Ectodermal cell (in vitro differentiated cells): Measurements from ENCODE around the gene C1QTNF3.
"Not testable (repeated sequence)": the region's sequence is repeated elsewhere in the genome, so short reads cannot be mapped to it uniquely, and the experiment has no call there.

Source experiments
- H3K27ac ChIP-seq: 2 replicates; pipeline ENCODE4 v1.7.0; 2013; ENCODE audit warnings: mild to moderate bottlenecking, low read depth, low read length; ENCODE audit not compliant: insufficient read depth, poor library complexity, severe bottlenecking
- H3K27me3 ChIP-seq: 2 replicates; pipeline ENCODE4 v1.7.0; 2013; ENCODE audit warnings: mild to moderate bottlenecking, low read length; ENCODE audit not compliant: insufficient read depth, control insufficient read depth, poor library complexity, severe bottlenecking
- H3K36me3 ChIP-seq: one replicate; pipeline ENCODE4 v1.7.0; 2013; ENCODE audit warnings: low read length; ENCODE audit not compliant: control insufficient read depth, insufficient read depth
- H3K4me1 ChIP-seq: one replicate; pipeline ENCODE4 v1.7.0; 2013; ENCODE audit warnings: low read length; ENCODE audit not compliant: control insufficient read depth, insufficient read depth
- H3K4me3 ChIP-seq: 2 replicates; pipeline ENCODE4 v1.7.0; 2013; ENCODE audit warnings: low read depth, low read length, control low read depth; ENCODE audit not compliant: insufficient read depth
- H3K9me3 ChIP-seq: 2 replicates; pipeline ENCODE4 v1.7.0; 2013; ENCODE audit warnings: mild to moderate bottlenecking, low read length, moderate library complexity; ENCODE audit not compliant: control insufficient read depth
- WGBS, 2 experiments: methylation state at CpG; one replicate each; pipeline ENCODE4 v1.1.7; 2013; ENCODE audit warnings: missing lambda C conversion rate in 2 of 2; 5-methylcytosine and 5-hydroxymethylcytosine counted together

Gene C1QTNF3

DNA sequence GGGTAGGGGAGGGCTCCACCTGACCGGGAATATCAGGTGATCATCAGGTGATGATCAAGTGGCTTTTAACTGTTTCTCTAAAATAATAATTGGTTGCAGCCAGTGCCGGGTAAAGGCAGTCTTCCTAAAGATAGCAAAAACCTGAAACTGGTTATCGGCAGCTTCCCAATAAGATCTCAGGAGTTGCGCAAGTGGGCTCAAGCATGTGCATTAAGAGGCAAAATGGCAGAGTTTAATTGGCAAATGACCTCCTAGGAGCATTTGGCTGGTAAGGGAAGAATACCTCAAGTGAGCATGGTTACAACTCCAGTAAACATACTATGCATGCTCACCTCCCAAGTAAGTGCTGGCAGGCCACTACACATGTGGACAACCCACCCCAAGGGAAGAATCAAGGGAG, 4.2 kb downstream of the C1QTNF3 start:
- Histone ChIP-seq H3K27me3 (no peaks in the 10 kb centered on the region), H3K4me3 (no peak overlapping the region), H3K9me3 (no peaks in the 10 kb centered on the region), H3K4me1 (no peaks in the 10 kb centered on the region), H3K36me3 (no peaks in the 10 kb centered on the region), H3K27ac (no peak overlapping the region)
- 97 to 98% methylated on average over 4 of the region's 4 CpGs for WGBS, 2 experiments

DNA sequence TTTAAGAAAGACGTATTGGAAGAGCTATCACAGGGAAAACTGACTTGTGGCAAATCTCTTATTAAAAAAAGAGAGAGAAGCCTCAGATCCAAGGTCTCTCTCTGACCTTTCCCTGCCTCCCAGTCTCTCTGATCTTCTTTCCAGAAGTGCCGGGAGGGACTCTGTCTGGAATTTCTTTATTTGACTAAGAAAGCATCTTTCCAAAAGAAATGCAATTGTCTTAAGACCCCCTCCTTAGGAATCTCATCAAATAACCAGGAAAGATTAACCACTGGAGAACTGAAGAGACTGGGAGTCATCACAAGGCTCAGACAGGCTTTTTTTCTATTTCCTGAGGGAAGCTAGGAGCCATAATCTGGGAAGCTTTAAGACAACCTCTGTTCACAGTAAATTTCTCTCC, 4.6 kb downstream of the C1QTNF3 start:
- Histone ChIP-seq H3K36me3 (no peaks in the 10 kb centered on the region), H3K4me1 (no peaks in the 10 kb centered on the region), H3K9me3 (no peaks in the 10 kb centered on the region), H3K27ac (no peak overlapping the region), H3K27me3 (no peaks in the 10 kb centered on the region), H3K4me3 (no peak overlapping the region)
- 58 to 62% methylated on average over 2 of the region's 2 CpGs for WGBS, 2 experiments

GRCh38 chr5:34037726-34038125, 5.3 kb downstream of the C1QTNF3 start:
- Histone ChIP-seq H3K36me3 (no peaks in the 10 kb centered on the region), H3K9me3 (no peaks in the 10 kb centered on the region), H3K4me3 (no peak overlapping the region), H3K27me3 (no peaks in the 10 kb centered on the region), H3K4me1 (no peaks in the 10 kb centered on the region), H3K27ac (no peak overlapping the region)
- WGBS, 2 experiments = 97 to 99% methylated on average over 3 of the region's 3 CpGs

- WGBS, 2 experiments = 92 to 95% methylated on average over 2 of the region's 2 CpGs
- no peak overlapping the region for H3K4me3 ChIP-seq
Observed at GRCh38 chr5:34035756-34036155, 7.3 kb downstream of the C1QTNF3 start.

GRCh38 chr5:34034534-34035327, 8.3 kb downstream of the C1QTNF3 start:
- Histone ChIP-seq H3K4me1 (no peaks in the 10 kb centered on the region), H3K36me3 (no peaks in the 10 kb centered on the region), H3K9me3 (no peaks in the 10 kb centered on the region), H3K27me3 (no peaks in the 10 kb centered on the region), H3K27ac (no peak overlapping the region), H3K4me3 (no peak overlapping the region)
- WGBS, 2 experiments = 95 to 97% methylated on average over 4 of the region's 4 CpGs

More at GRCh38 chr5:34035756-34036155, 7.3 kb downstream of the C1QTNF3 start:
- Histone ChIP-seq H3K36me3 (no peaks in the 10 kb centered on the region), H3K27ac (no peak overlapping the region), H3K27me3 (no peaks in the 10 kb centered on the region), H3K9me3 (no peaks in the 10 kb centered on the region), H3K4me1 (no peaks in the 10 kb centered on the region)

GRCh38 chr5:34031966-34032365, 11.0 kb downstream of the C1QTNF3 start:
- H3K27me3 ChIP-seq = no peaks in the 10 kb centered on the region
- no peak overlapping the region for H3K27ac ChIP-seq
- H3K9me3 ChIP-seq = no peaks in the 10 kb centered on the region
- H3K4me1 ChIP-seq = no peaks in the 10 kb centered on the region
- H3K36me3 ChIP-seq = no peaks in the 10 kb centered on the region
- WGBS, 2 experiments = 97 to 100% methylated on average over 2 to 3 of the region's 3 CpGs
- no peak overlapping the region for H3K4me3 ChIP-seq

- H3K27me3 ChIP-seq = no peaks in the 10 kb centered on the region
- WGBS, 2 experiments = 89 to 99% methylated on average over 1 to 2 of the region's 2 CpGs
- H3K27ac ChIP-seq = no peak overlapping the region
- no peaks in the 10 kb centered on the region for H3K4me1 ChIP-seq
- H3K36me3 ChIP-seq = no peaks in the 10 kb centered on the region
- no peak overlapping the region for H3K4me3 ChIP-seq
- no peaks in the 10 kb centered on the region for H3K9me3 ChIP-seq
Observed at GRCh38 chr5:34031117-34031516, 11.9 kb downstream of the C1QTNF3 start.

DNA sequence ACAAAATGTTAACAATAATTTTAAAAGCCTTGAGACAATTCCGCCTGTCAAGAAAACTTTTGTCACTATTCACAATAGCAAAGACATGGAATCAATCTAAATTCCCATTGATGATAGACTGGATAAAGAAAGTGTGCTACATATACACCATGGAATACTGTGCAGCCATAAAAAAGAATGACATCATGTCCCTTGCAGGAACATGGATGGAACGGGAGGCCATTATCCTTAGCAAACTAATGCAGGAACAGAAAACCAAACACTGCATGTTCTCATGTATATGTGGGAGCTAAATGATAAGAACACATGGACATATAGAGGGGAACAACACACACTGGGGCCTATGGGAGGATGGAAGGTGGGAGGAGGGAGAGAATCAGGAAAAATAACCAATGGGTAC, 12.4 kb downstream of the C1QTNF3 start:
- not testable (repeated sequence) for H3K4me1 ChIP-seq, H3K27ac ChIP-seq, H3K27me3 ChIP-seq, H3K4me3 ChIP-seq, H3K9me3 ChIP-seq, H3K36me3 ChIP-seq
- WGBS, 2 experiments = 69 to 90% methylated on average over 1 to 2 of the region's 2 CpGs

- H3K27me3 ChIP-seq = no peaks in the 10 kb centered on the region
- no peaks in the 10 kb centered on the region for H3K36me3 ChIP-seq
- H3K27ac ChIP-seq = no peak overlapping the region
- no peaks in the 10 kb centered on the region for H3K4me1 ChIP-seq
- H3K9me3 ChIP-seq = no peaks in the 10 kb centered on the region
- H3K4me3 ChIP-seq = no peak overlapping the region
- 98 to 100% methylated on average over 1 of the region's 1 CpG for WGBS, 2 experiments
Observed at GRCh38 chr5:34030048-34030447, 13.0 kb downstream of the C1QTNF3 start.

DNA sequence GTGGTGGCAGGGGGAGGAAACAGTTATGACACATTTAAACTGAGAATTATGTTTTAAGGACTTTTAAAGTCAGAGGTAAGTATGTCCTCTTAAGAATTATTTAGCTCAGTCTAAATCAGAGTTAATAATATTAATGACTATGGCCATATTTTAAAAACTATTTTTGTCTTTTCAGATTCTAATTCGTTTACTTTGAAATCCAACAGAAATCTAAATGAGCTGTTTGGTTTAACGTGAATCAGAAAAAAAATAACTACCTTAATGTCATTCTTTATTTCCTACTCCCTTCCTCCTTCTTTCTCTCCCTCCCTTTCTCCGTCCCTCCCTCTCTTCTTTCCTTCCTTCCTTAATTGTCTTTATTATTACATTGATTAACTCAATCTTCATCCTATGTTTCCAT, 14.7 kb downstream of the C1QTNF3 start:
- Histone ChIP-seq H3K9me3 (no peaks in the 10 kb centered on the region), H3K27me3 (no peaks in the 10 kb centered on the region), H3K27ac (no peak overlapping the region), H3K4me1 (no peaks in the 10 kb centered on the region), H3K4me3 (no peak overlapping the region), H3K36me3 (no peaks in the 10 kb centered on the region)
- WGBS, 2 experiments = 93% methylated on average over 3 of the region's 3 CpGs
